ENCODE data around the gene MXRA7.

- TF ChIP-seq CTCF (conservative IDR thresholded peaks at IDR 0.05; ENCODE audit: low read depth, low read length) (no peak), POLR2A (IDR thresholded peaks at IDR 0.05; ENCODE audit: low read depth, low read length) (peak; percentile 74), BHLHE40 (IDR thresholded peaks at IDR 0.05; ENCODE audit: low read depth, low read length) (peak; percentile 91), RAD21 (IDR thresholded peaks at IDR 0.05; ENCODE audit: low read length) (no peak), RFX5 (IDR thresholded peaks at IDR 0.05; ENCODE audit: low read depth, low read length) (no peak), USF2 (IDR thresholded peaks at IDR 0.05; ENCODE audit: low read depth, low read length) (peak; percentile 96), FOS (IDR thresholded peaks at IDR 0.05; ENCODE audit: low read depth, low read length) (peak; percentile 87), RCOR1 (IDR thresholded peaks at IDR 0.05; ENCODE audit: insufficient replicate concordance, low read length) (no peak), CEBPB (IDR thresholded peaks at IDR 0.05; ENCODE audit: low read depth, low read length) (no peak), MAFK (IDR thresholded peaks at IDR 0.05; ENCODE audit: low read depth, low read length) (no peak), CHD1 (IDR thresholded peaks at IDR 0.05; ENCODE audit: low read depth, low read length) (no peak), MAZ (IDR thresholded peaks at IDR 0.05; ENCODE audit: borderline replicate concordance, low read depth, low read length) (no peak; the same call in 1 of the 2 replicates)
Measured at GRCh38 chr17:76737676-76738467, 27.1 kb upstream of the MXRA7 start, which contains the start of gene MFSD11.

Measured in IMR-90 (cell line).